HG02678 (cell line): ENCODE data around the gene FOXL2.

Experiments
- ATAC-seq: cut with Tn5 transposase; IDR thresholded peaks from one replicate; pipeline ENCODE4 v1.9.1; 2021; ENCODE audit warnings: mild to moderate bottlenecking, moderate library complexity; ENCODE audit not compliant: unreplicated experiment

Gene FOXL2

GRCh38 chr3:138898708-138899107 is 48.2 kb downstream of the FOXL2 start:
- no peak for ATAC-seq

- no peak for ATAC-seq
Observed at GRCh38 chr3:138898301-138898700, 48.6 kb downstream of the FOXL2 start.
